GM21447 (cell line): ENCODE data around the gene RHOBTB3.
"Not testable (repeated sequence)": the region's sequence is repeated elsewhere in the genome, so short reads cannot be mapped to it uniquely, and the experiment has no call there.

Experiments
- ATAC-seq: cut with Tn5 transposase; IDR thresholded peaks from one replicate; pipeline ENCODE4 v1.9.1; 2021; ENCODE audit not compliant: unreplicated experiment

Gene RHOBTB3

DNA sequence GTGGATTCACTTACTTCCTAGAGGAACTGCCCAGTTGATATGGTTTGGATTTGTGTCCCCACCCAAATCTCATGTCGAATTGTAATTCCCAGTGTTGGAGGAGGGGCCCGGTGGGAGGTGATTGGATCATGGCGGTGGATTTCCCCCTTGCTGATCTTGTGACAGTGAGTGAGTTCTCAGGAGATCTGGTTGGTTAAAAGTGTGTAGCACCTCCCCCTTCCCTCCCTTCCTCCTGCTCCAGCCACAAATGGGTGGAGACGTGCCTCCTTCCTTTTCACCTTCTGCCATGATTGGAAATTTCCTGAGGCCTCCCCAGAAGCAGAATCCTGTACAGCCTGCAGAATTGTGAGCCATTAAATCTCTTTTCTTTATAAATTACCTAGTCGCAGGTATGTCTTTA lies 17.9 kb upstream of the RHOBTB3 start:
- ATAC-seq, result not testable (repeated sequence)

DNA sequence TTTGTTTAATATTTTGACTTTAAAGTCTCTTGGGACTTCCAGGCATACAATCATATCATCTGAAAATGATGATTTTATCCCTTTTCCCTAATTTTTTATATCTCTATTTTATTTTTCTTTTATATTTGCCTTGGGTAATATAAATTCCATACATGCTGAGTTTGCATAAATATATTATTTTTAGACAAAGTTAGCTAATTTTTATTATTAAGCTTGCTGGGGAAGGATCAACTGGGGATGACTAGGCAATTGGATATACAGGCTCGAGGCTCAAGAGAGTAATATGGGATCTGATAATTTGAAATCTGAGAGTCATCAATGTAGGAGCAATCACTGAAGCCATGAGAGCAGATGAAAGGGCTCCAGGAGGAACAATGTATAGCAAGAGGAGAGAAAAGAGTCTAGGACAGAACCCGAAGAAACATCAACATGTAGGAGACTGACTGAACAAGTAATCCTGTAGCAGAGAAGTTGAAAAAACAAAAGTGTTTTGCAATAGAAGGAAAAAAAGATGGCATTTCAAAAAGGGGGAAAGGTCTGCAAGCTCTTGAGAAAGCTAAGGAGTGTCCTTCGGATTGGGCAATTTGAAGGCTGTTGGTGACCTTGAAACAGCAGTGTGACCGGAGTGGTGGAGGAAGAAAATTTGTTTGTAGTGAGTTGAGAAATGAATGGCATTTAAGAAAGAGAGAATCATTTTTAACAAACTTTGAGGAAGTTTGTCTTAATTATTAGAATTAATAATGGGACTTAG lies 17.0 kb upstream of the RHOBTB3 start:
- ATAC-seq, result no peak

DNA sequence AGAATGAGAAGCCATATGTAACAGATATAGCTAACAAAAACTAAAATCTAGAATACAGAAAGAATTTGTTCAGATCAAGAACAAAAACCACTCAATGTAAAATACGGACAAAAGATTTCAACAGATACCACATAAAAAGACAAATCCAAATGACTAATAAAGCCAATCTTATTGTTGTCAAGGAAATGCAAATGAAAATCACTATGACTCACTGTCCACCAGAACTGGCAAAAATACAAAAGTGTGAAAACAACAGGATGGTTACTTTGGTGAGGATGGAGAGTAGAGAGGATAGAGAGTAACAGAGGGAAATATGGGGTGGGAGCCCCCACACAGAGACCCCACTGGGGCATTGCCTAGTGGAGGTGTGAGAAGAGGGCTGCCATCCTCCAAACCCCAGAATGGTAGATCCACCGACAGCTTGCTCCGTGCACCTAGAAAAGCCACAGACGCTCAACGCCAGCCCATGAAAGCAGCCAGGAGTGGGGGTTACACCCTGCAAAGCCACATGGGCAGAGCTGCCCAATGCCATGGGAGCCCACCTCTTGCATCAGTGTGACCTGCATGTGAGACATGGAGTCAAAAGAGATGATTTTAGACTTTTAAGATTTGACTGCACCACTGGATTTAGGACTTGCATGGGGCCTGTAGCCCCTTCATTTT lies 15.2 kb upstream of the RHOBTB3 start:
- no peak for ATAC-seq

DNA sequence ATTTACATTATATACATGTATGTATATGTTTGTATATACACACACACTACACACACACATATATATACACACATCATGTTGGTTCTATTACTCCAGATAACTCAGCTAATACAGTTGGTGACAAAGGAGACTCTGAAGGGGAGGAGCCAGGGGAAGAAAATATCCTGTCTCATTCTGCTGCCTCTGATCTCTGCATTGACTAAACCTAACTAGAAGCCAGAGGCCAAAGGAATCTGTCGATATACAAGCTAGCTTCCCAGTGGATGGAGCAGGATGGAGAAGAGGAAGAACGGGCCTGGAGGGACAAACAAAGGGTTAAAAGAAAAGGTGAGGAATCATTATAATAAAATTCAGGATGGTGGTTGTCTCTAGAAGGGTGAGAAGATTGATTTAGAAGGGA lies 13.7 kb upstream of the RHOBTB3 start:
- no peak for ATAC-seq

DNA sequence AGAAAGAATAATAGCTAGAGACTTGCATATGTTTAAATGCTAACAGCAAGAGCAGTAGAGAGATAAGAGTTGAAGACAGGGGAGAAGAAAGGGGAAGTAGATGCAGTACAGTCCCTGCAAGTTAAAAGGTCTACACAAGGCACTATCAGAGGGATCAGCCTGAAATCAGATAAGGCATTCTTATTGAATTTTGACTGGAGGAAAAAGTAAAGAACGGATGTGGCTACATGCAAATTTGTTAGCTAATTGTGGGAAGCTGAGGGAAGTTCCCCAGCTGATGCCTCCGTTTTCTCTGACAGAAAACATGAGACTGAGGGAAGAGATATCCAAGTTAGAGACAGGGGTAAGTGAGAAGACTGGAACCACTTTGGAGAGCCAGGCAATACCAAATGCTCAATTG lies 12.9 kb upstream of the RHOBTB3 start:
- ATAC-seq, result peak; percentile 89

DNA sequence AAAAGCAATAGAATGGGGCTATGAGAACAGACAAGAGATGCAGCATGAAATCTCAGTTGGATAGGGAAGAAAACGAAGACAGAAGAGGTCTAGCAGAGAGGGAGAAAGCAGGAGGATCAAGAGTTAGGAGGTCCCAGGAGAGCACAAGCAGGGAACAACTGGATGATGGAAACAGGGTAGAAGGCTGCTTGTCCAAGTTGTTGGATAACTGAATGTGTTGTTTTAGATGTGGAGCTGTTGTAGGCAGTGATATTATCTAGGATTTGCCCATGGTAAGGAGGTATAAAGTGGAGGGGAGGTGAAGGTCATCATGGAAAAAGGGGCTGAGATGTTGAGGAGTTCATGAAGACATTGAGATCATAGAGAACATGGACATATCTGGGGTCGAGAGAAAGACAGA lies 12.4 kb upstream of the RHOBTB3 start:
- ATAC-seq, result peak; percentile 2

DNA sequence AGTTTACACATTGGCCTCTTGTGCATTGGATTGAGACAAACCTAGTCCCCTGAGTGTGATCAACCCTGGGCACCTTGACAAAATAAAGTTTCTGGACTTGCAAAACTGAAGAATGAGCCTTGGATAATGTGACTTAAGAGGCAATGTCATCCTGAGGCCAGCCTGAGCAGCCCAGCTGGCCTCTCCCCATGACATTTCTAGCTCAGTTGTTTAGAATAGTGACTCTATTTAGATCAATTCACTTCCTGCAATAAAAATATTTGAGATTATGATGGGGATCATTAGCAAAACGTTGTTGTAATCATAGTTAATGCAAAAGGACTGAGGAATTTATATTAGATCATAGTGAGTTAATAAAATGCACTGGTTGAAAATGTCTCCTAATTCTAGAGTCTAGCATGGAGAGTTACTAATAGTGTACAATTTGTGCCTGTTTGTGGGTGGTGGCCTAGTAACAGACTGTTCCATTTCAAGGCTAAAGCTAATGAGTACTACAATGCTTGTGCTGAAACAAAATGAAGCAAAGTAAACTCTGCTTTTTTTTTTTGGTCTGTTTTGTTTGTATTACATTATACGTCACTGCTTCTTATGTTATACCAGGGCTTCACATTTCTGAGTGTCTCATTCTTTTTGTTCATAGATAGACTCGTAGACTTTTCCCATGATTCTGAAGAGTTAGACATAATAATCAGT lies 10.9 kb upstream of the RHOBTB3 start:
- ATAC-seq, result no peak

DNA sequence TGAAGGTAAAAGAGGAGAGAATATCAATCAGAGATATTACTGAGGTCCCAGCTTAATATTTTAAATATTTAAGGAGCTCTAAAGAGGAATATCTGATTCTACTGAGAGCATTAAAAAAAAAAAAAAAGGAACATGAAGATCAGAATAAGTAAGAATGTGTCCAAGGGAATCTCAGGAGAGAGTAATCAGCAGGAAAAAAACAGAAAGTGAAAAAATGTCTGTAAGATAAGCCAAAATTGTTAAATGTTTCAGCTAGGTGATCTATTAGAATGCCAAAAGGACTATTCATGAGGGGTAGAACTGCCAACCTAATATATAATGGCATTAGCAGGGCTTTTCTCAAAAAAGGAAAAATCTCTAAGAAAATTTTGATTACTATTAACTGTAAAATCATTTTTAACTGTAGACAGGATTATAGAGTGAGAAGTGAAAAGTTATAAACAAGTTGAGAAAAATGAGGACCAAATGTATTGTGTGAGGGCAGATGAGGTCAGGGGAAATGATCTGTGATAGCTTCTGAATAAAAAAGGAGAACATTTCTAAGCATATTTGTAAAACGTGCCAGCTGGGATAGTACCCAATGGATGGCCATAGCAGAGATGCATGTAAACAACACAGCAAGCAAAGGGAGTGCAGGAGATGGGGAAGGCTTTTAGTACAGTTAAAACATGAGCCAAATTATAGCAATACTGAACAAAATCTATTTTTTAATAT lies 9.4 kb upstream of the RHOBTB3 start:
- ATAC-seq, result no peak

DNA sequence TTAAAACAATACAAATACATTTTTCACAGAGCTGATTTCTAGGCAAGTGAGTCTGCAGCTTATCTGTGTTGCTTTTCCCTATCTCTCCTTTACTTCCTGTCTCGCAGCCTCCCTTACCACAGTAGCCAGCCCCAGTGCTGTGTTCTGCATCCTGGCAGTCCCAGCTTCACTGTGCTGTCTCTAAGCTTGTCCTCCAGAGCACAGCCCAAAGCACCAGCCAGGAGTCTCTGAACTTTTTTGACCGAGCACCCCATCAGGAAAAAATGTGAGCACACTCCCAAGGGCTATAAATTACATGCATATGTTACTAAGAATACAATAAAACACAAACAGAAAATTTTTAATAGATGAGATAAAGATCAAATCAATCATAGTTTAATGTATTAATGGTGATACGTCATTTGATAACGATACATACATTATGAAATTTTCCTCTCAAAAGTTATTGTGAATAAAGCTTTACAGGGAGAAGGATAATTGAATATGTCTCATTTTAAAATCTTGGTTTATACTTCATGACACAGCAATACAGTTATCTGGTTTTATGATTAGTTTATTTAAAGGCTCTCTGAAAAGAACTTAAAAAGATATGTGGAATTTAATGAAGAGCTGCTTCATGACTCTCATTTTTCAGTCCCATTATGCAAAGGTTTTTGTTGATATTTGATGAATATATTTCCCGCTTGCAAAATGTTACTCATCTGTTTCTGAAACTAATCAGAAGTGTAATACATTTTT lies 7.3 kb upstream of the RHOBTB3 start:
- ATAC-seq, result no peak

DNA sequence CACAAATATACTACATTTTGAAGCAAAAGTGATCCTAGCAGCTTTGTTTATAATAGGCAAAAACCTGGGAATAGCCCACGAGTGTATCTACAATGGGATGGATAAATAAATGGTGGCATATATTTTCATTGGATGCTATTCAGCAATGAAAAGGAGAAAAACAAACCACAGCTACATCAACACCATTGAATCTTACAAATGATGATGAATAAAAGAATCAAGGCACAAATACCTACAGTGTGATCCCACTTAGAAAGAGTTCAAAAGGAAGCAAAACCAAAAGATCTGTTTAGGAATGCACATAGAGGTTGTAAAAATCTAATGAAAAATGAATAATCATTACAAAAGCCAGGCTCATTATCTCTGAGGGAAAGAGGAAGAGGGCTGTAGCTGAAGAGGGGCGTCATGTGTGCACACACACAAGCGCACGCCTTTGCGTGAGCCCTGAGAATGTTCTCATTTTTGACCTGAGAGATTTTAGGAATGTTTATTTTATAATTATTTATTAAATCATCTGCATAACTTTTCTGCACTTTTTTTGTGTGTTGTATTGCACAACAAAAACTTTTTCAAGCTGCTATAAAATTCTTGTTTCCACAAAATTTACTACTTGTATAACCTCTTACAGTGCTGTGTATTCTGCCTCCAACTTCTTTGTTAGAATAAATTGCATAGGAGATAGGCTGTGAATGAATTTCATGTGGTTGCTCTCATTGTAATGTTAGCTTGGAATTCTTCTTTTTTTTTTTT lies 5.9 kb upstream of the RHOBTB3 start:
- no peak for ATAC-seq

DNA sequence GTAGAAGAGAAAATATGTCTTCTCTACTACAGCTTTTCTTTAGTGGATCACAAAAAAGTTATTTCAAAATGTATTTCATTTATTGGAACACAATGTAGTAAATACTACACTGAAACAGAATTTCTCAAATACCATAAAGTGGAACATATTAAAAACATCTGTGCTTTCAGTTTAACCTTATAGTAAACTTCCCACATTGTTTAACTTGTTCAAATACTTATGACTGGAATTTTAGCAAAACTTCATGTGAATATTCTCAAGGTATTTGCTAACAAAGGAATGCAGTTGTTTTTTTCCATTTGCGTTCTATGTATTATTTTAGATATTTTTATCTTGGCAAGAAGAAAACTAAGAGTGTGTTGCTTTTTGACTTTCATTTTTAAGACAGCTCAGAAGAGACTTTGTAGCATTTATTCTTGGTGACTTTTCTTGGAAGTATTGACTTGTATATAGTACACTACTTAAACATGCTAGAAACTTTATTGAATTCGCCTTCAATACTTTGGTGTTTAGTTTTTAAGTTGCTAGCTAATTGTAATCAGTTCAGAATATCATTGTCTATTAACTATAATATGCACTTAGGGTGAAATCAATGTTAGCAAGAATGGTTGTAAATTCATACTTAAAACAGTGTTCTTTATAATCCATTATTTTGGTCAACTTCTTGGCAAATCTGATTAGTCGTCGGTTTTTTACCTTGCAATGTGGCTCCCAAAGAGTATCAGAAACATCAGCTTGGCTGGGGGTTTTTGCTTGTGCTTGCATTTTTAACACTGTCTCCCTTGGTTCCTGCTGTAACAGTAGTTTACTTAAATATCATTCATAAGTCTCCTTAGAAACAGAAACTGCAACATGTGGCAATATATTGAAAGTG lies 5.0 kb upstream of the RHOBTB3 start:
- ATAC-seq, result no peak

DNA sequence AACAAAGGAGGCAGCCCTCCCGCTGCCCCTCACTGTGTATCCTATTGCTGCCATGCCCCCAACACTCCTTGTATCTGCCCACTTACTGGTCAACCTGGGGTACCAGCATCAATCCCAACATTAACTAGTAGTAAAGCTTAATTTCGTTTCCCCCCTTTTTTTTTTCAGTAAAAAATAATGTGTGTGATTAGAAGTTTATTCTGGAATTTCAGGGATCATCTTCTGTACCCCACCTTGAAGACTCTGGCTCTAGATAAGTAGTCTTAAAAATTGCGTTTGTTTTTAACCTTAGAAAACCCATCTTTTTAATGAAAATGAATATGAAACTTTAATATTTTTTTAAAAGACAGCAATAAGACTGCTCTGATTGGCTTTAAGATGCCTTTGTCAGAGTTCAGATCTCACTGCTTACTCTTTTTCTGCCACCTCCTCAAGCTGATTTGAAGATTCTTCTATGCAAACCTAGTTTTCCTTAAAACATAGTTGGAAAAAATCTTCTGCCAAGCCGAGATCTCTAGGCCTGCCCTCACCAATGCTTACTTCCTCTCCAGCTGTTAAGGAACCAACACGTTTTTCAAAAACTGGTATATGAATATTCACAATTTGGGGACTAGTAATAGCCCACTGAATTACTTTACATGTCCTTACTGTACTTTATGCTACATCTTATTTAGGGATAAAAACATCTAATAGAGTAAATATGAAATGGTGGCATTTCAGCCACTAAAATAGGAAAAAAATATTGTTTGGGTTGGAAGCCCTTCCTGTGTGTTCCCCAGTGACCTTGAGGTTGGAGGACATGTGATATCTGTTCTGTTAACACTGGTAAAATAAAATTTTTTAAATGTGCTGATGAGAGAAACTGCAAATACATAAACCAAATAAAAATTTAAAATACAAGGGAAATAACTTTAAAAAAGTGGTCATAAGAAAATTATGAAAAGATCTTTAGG lies 4.0 kb upstream of the RHOBTB3 start:
- ATAC-seq, result no peak

DNA sequence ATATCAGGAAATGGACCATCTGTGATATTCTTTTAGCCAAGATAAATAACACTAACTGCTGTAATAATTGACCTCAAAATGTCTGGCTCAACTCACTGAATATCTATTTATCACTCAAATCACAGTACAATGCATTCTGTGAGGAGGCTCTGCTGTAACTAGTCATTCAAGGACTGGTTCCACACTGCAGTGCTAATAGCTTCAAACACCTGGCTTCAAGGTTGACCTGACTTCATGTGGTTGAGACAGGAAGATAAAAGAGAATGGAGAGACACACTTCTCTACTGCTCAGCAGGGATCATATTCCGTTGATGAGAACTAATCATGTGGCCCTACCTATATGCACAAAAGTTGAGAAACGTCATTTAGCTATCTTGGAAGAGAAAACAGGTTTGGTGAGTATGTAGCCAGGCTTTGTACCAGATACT lies 3.4 kb upstream of the RHOBTB3 start:
- ATAC-seq, result peak; percentile 33

DNA sequence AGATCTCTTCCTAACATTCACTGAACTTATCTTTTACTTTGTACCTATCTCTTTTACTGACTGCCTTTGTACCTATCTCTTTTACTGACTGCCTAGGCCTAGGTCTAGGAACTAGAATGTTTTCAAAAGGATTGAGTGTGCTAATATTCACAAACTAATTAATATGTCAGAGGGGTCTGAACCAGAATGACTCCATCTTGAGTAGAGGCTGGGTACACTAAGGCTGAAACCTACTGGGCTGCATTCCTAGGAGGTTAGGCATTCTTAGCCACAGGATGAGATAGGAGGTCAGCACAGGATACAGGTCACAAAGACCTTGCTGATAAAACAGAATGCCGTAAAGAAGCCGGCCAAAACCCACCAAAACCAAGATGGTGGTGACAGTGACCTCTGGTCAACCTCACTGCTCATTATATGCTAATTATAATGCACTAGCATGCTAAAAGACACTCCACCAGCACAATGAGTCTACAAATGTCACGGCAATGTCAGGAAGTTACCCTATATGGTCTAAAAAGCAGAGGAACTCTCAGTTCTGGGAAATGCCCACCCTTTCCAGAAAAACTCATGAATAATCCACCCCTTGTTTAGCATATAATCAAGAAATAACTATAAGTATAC lies 2.5 kb upstream of the RHOBTB3 start:
- no peak for ATAC-seq

DNA sequence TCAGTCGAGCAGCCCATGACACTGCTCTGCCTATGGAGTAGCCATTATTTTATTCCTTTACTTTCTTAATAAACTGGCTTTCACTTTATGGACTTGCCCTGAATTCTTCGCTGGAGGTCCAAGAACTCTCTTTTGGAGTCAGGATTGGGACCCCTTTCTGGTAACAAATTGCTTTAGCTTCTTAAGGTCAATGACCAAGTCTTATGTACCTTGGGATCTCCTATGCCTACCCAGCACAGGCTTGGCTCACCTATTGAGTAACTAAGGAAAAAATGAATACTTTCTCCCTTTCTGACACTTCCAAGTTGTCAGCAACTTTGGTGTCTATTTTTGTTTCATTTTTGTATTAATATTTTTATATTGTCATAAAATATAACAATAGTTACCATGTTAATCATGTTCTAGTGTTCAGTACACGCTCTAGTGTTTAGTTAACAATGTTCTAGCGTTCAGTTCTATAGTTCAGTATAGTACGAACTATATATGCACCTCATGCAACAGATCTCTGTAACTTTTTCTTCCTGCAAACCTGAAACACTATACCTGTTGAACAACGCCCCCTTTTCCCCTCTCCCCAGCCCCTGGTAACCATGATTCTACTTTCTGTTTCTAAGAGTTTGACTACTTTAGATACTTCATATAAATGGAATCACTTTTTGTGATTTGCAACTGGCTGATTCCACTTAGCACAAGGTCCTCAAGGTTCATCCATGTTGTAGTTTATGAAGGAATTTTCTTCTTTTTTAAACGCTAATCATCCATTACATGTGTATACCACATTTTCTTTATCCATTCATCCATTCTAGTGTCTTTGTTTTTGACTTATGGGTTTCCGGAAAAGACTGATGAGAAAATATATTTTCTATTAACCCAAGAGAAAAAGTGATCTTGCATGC lies 1.8 kb upstream of the RHOBTB3 start:
- no peak for ATAC-seq

DNA sequence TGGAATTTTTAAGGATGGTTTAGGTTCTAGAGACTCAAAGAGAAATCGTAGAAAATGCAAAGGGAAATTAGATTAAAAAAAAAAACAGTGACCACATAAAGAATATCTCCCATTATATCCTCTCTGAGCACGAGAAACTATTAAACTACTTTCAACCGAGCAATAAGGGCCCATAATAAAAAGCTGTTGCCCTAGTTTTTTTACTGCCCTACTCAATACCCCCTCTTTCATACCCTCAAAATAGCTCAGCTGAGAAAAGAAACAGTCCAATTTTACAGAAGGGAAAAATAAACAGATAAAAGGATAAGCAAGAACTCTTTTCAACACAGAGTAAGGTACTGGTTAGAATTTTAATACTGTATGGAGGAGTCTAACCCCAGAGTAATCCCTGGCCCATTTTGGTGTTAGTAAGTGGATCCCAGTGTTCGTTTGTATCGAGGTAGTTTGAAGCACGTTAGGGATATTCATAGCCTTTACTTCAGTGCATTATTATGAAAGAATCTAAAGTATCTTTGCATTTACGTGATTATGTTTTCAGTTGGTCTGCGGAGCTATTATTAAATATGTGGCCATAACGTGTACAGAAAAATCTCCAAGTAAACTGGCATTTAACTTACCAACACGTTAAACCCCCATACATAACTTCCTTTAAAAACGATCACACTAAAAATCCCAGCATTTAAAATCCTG lies 980 bp upstream of the RHOBTB3 start:
- ATAC-seq, result no peak
